GM21529 (cell line): ENCODE data around the gene SLC35F4.

Source experiments
- ATAC-seq: cut with Tn5 transposase; IDR thresholded peaks from one replicate; pipeline ENCODE4 v1.9.1; 2021; ENCODE audit not compliant: unreplicated experiment

The SLC35F4 gene

DNA sequence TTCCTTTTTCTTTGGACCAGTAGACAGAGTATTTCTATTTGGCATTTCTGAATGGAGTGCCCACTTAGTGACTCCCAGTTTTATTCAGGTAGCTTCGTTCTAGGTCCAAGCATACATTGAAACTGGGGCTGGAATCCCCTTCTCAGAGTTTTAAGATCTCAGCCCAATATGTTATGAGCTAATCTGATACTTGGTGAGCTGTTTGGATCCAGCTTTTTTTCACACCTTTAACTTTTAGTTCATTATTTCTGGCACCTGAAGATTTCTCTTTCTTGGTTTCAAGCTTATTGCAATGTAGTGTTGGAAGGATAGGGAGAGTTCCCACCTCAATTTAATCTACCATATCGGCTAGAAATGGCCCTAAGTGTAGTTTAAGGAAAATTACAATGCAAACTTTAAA, 318.8 kb downstream of the SLC35F4 start:
- ATAC-seq = no peak

DNA sequence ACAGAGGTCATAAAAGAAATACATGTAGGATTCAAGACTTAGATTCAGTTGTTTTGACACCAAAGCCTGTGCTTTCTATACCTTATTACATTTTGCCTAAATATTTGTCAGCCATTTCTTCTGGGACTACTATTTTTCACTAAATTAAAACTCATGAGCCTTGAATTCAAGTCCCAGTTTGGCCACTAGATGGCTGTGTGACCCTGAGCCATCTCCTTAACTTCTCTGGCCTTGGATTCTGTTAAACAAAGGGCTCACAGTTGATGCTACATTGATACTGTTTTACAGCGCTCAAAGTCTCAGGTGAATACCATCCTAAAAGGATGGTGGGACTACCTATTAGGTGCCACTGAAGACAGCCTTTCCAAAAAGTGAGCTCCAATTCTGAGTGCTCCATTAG, 332.7 kb downstream of the SLC35F4 start:
- no peak for ATAC-seq

DNA sequence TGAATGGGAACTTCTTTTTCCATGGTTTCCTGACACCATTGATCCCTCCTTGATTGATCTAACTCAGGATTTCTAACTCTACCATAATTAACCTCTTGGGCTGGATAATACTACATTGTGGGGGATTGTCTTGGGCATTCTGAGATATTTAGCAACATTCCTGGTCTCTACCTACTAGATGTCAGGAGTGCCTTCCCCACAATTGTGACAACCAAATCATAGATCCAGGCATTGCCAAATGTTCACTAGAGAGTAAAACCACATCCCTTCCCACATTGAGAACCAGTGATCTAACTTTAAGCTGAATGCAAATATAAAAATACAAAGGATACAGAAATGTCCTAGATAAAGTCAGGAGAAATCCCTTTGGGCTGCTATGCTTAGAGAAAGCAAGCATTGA, 335.3 kb downstream of the SLC35F4 start:
- ATAC-seq = no peak

DNA sequence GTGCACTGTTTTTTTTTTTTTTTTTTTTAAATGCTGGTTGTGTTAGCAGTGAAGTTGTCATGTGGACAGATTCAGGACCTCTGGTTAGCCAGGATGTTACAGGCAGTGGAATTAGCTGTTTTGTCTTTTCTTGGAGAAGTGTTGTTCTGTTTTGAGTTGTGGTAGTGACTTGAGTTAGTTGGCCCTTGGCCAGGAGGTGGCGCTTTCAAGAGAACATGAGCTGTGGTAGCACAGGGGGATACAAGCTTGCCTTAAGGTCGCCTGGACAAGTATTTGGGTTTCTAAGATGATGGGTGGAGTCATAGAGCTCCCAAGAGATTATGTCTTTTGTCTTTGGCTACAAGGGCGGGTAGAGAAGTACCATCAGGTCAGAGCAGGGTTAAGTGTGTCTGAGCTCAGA, 338.9 kb downstream of the SLC35F4 start:
- no peak for ATAC-seq

DNA sequence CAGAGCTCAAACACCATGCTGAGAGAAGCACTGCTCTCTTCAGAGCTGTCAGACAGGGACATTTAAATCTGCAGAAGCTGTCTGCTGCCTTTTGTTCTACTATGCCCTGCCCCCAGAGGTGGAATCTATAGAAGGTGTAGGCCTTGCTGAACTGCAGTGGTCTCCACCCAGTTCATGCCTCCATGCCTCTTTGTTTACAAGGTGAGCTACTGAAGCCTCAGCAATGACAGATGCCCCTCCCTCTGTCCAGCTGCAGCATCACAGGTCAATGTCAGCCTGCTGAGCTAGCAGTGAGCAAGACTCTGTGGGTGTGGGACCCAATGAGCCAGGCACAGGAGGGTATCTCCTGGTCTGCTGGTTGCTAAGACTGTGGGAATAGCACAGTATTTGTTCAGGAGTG, 346.8 kb downstream of the SLC35F4 start:
- ATAC-seq = no peak
